Left kidney (tissue), 1 donor: ENCODE data around the gene DNAH17. TPM values are rescaled to one million over a fixed set of nuclear protein-coding genes. Genes with fewer than 3 reads are reported as not detected.

Experiments
- polyA plus RNA-seq: library from polyadenylated mRNA; unstranded; fragments of 120-200 nt; gene quantifications from one replicate; pipeline ENCODE4 v1.2.1, GENCODE V29; 2013; ENCODE audit not compliant: insufficient read length

DNAH17 gene
- polyA plus RNA-seq, 1 donor: 3.6 TPM

Other genes starting within 250 kb of the DNAH17 start
- gene SOCS3, start 217.3 kb downstream of the DNAH17 start, polyA plus RNA-seq: 12.1 TPM
- 52.6 TPM for gene PGS1, start 198.7 kb downstream of the DNAH17 start, polyA plus RNA-seq
- 28.6 TPM for gene CYTH1, start 204.9 kb upstream of the DNAH17 start, polyA plus RNA-seq